ELF-1 (cell line): Measurements from ENCODE around the gene ACLY.
"Not testable (repeated sequence)": the region's sequence is repeated elsewhere in the genome, so short reads cannot be mapped to it uniquely, and the experiment has no call there.

Experiments used
- DNase-seq: peaks from one replicate; pipeline ENCODE4 v3.0.0-alpha.2; 2016; ENCODE audit warnings: low read depth, low spot score

ACLY gene

GRCh38 chr17:41873559-41874292 lies 45.0 kb downstream of the ACLY start:
- DNase-seq = no peak

GRCh38 chr17:41871789-41872188 lies 47.0 kb downstream of the ACLY start:
- no peak for DNase-seq

GRCh38 chr17:41870627-41871026 lies 48.1 kb downstream of the ACLY start:
- DNase-seq = no peak

GRCh38 chr17:41870097-41870496 lies 48.7 kb downstream of the ACLY start:
- DNase-seq = no peak

- no peak for DNase-seq
Observed at GRCh38 chr17:41869426-41869825, 49.3 kb downstream of the ACLY start.

GRCh38 chr17:41868568-41868967 lies 50.2 kb downstream of the ACLY start:
- no peak for DNase-seq

- DNase-seq = no peak
Observed at GRCh38 chr17:41865596-41865893, 53.2 kb downstream of the ACLY start.

- DNase-seq = peak; percentile 98
Observed at GRCh38 chr17:41864836-41865595, 53.7 kb downstream of the ACLY start, which contains the start of gene KLHL11. Gene KLHL11 (minus strand): TSS chr17:41865423. CDS start chr17:41865370, 53 bp downstream.

- DNase-seq = no peak
Observed at GRCh38 chr17:41864498-41864835, 54.3 kb downstream of the ACLY start.

- peak; percentile 35 for DNase-seq
Observed at GRCh38 chr17:41863074-41863848, 55.5 kb downstream of the ACLY start.

- DNase-seq = no peak
Observed at GRCh38 chr17:41860254-41860931, 58.4 kb downstream of the ACLY start.

- DNase-seq = not testable (repeated sequence)
Observed at GRCh38 chr17:41851382-41851781, 67.4 kb downstream of the ACLY start.

- DNase-seq = no peak
Observed at GRCh38 chr17:41849251-41849990, 69.3 kb downstream of the ACLY start.

GRCh38 chr17:41848788-41849187 lies 70.0 kb downstream of the ACLY start:
- DNase-seq = no peak

- no peak for DNase-seq
Observed at GRCh38 chr17:41844971-41845370, 73.8 kb downstream of the ACLY start.

- DNase-seq = not testable (repeated sequence)
Observed at GRCh38 chr17:41840781-41841180, 78.0 kb downstream of the ACLY start.

- DNase-seq = not testable (repeated sequence)
Observed at GRCh38 chr17:41839448-41839847, 79.3 kb downstream of the ACLY start.

GRCh38 chr17:41837761-41838538 lies 80.8 kb downstream of the ACLY start, which contains the start of gene KLHL10:
Gene KLHL10 (plus strand): TSS chr17:41837825. CDS start chr17:41837933, 108 bp downstream.
- no peak for DNase-seq

- DNase-seq = no peak
Observed at GRCh38 chr17:41836550-41837196, 82.1 kb downstream of the ACLY start.
